Esophagus muscularis mucosa (tissue), 4 donors: ENCODE results near the gene MELTF.

ENCODE experiments used
- CTCF ChIP-seq, 3 experiments: fragments of 200-600 bp in 2 of 3; fragments of 450-650 bp in 1 of 3; sonication (generic) in 2 of 3; IDR thresholded peaks; one replicate each; pipeline ENCODE4 v1.5.1; 2017 to 2019; ENCODE audit warnings: antibody characterized with exemption in 3 of 3, mild to moderate bottlenecking in 2 of 3, moderate library complexity in 1 of 3
- EP300 ChIP-seq: sonication (generic); formaldehyde crosslinking; IDR thresholded peaks from one replicate; pipeline ENCODE4 v1.6.1; 2017; ENCODE audit warnings: antibody characterized with exemption
- POLR2A ChIP-seq: fragments of 450-650 bp; IDR thresholded peaks from one replicate; pipeline ENCODE4 v1.6.1; 2017; ENCODE audit warnings: antibody characterized with exemption, moderate library complexity, mild to moderate bottlenecking, low read depth

- TF ChIP-seq POLR2A: no peak
- no peak for TF ChIP-seq CTCF (IDR thresholded peaks at IDR 0.05)
- TF ChIP-seq EP300: no peak
Measured at GRCh38 chr3:196990601-196991007, 39.0 kb downstream of the MELTF start.
